Measurements from ENCODE around the gene IZUMO4. TPM values are rescaled to one million over a fixed set of nuclear protein-coding genes. Genes with fewer than 3 reads are reported as not detected.
"Not testable (repeated sequence)": the region's sequence is repeated elsewhere in the genome, so short reads cannot be mapped to it uniquely, and the experiment has no call there.

The IZUMO4 gene
- polyA plus RNA-seq, 1 donor (not counting 4 experiments of a cell fraction or from before 2014, with no cell fraction given), result 6.7 TPM

DNA sequence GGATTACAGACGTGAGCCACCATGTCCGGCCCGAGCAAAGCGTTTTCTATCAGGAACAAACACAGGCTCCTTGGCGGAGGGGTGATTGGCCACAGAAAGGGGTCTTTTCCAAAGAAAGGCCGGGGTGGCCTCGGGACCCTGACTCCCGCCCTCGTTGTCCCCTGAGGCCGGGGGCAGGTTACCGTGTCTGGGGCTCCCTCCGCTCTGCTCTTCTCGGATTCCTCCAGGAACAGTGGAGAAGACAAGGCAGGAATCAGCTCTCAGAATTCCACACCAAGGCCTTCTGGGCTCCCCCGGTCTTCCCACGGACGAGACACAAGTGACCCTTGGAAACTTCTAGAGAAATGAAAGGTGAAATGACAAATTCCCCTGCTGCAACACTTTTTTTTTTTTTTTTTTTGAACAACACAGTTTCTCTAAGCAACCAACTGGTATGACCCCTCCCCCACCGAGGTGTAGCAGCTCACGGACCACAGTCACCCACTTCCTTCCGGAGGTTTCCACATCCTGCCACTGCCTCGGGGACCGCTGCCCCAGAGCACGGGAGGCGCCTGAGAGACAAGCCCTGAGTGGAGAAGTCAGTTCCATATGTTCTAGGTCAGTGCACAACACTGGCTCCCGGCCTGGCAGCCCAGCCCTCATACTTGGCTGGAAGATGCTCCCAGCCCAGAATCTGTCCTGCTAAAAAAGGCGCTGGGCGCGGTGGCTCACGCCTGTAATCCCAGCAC lies 11.6 kb upstream of the IZUMO4 start:
- Histone ChIP-seq H3K4me2 (ENCODE audit: control insufficient read depth, extremely low read depth, insufficient read depth, low read depth, low read length) (peak overlapping the region; percentile 4), H3K9ac (ENCODE audit: control insufficient read depth, extremely low read depth, insufficient read depth, low read length) (no peak overlapping the region), H3K4me1 (ENCODE audit: control insufficient read depth, extremely low read depth, insufficient read depth, low read length) (peaks cover 66% of the 10 kb centered on the region), H3K9me3 (ENCODE audit: control insufficient read depth, low read depth, low read length) (no peaks in the 10 kb centered on the region), H3K79me2 (ENCODE audit: control insufficient read depth, insufficient read depth, low read length) (peaks cover 24% of the 10 kb centered on the region), H4K20me1 (ENCODE audit: control insufficient read depth, extremely low read depth, insufficient read depth, low read length) (no peaks in the 10 kb centered on the region), H3K4me3 (ENCODE audit: control insufficient read depth in 2 of 3, extremely low read depth in 1 of 3, insufficient read depth in 2 of 3, low read depth in 1 of 3, low read length in 3 of 3) (no peak overlapping the region), H3K36me3 (ENCODE audit: control insufficient read depth in 2 of 2, extremely low read depth in 1 of 2, insufficient read depth in 2 of 2, low read length in 2 of 2) (peaks cover 5 to 17% of the 10 kb centered on the region in 2 experiments), H3K27ac (ENCODE audit: control insufficient read depth, insufficient read depth, low read length) (peak overlapping the region; percentile 13), H3K27me3 (ENCODE audit: control insufficient read depth, extremely low read depth, insufficient read depth, low read length) (no peaks in the 10 kb centered on the region), H2AFZ (ENCODE audit: control insufficient read depth, low read length) (no peak overlapping the region), H3K9me1 (ENCODE audit: control insufficient read depth, extremely low read depth, insufficient read depth, low read length) (no peaks in the 10 kb centered on the region)
- no peak for DNase-seq (ENCODE audit: low read depth, low spot score)
- dilution Hi-C loops (cut with MboI; ENCODE audit: extremely low pct_ligation_motif_present, low sequenced_read_pairs), result no loop called here
- TF ChIP-seq EZH2 (IDR thresholded peaks at IDR 0.05; ENCODE audit: low read length), result no peak
- TF ChIP-seq, protein P1, sequence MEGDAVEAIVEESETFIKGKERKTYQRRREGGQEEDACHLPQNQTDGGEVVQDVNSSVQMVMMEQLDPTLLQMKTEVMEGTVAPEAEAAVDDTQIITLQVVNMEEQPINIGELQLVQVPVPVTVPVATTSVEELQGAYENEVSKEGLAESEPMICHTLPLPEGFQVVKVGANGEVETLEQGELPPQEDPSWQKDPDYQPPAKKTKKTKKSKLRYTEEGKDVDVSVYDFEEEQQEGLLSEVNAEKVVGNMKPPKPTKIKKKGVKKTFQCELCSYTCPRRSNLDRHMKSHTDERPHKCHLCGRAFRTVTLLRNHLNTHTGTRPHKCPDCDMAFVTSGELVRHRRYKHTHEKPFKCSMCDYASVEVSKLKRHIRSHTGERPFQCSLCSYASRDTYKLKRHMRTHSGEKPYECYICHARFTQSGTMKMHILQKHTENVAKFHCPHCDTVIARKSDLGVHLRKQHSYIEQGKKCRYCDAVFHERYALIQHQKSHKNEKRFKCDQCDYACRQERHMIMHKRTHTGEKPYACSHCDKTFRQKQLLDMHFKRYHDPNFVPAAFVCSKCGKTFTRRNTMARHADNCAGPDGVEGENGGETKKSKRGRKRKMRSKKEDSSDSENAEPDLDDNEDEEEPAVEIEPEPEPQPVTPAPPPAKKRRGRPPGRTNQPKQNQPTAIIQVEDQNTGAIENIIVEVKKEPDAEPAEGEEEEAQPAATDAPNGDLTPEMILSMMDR (optimal IDR thresholded peaks at IDR 0.05 in 1 of 3, IDR thresholded peaks at IDR 0.05 in 1 of 3, conservative IDR thresholded peaks at IDR 0.05 in 1 of 3; ENCODE audit: extremely low read depth in 1 of 3, insufficient read depth in 2 of 3, low read length in 3 of 3), result no peak
- FAIRE-seq, result peak; percentile 43

DNA sequence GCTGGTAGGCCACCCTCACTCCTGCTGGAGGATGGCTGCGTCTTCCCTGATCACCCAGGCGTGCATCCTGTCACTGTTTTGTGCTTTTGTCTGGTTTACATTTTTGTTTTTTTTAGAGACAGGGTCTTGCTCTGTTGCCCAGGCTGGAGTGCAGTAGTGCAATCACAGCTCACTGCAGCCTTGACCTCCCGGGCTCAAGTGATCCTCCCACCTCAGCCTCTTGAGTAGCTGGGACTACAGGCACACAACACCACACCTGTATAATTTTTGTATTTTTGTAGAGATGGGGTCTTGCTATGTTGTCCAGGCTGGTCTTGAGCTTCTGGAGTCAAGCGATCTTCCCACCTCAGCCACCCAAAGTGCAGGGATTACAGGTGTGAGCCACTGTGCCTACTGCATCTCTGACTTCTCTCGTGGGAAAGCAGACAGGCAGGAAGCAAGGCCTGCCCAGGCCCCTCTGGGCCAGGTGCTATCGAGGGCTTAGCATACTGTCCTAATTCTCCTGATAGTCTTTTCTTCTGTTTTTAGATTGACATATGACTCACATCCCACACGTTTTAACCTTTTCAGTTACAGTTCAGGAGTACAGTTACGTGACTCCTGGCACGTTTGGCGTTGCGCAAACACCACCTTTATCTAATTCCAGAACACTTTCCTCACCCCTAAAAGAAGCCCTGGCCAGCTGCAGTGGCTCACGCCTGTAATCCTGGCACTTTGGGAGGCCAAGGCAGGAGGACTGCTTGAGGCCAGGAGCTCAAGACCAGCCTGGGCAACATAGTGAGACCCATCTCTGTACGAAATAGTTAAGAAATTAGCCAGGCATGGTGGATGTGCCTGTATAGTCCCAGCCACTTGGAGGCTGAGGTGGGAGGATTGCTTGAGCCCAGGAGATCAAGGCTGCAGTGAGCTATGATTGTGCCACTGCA lies 9.8 kb upstream of the IZUMO4 start:
- DNase-seq (ENCODE audit: low read depth, low spot score), result peak; percentile 59
- H3K4me1 ChIP-seq (ENCODE audit: control insufficient read depth, extremely low read depth, insufficient read depth, low read length), result peaks cover 62% of the 10 kb centered on the region

More for the DNA sequence above, 9.8 kb upstream of the IZUMO4 start:
- H2AFZ ChIP-seq (ENCODE audit: control insufficient read depth, low read length); H3K9me3 ChIP-seq (ENCODE audit: control insufficient read depth, low read depth, low read length); dilution Hi-C loops (cut with MboI; ENCODE audit: extremely low pct_ligation_motif_present, low sequenced_read_pairs); H3K4me3 ChIP-seq (ENCODE audit: control insufficient read depth in 2 of 3, extremely low read depth in 1 of 3, insufficient read depth in 2 of 3, low read depth in 1 of 3, low read length in 3 of 3); H4K20me1 ChIP-seq (ENCODE audit: control insufficient read depth, extremely low read depth, insufficient read depth, low read length); H3K27me3 ChIP-seq (ENCODE audit: control insufficient read depth, extremely low read depth, insufficient read depth, low read length); H3K9me1 ChIP-seq (ENCODE audit: control insufficient read depth, extremely low read depth, insufficient read depth, low read length): not testable (repeated sequence)
- H3K9ac ChIP-seq (ENCODE audit: control insufficient read depth, extremely low read depth, insufficient read depth, low read length), result peak overlapping the region; percentile 32
- H3K27ac ChIP-seq (ENCODE audit: control insufficient read depth, insufficient read depth, low read length), result peak overlapping the region; percentile 94
- H3K4me2 ChIP-seq (ENCODE audit: control insufficient read depth, extremely low read depth, insufficient read depth, low read depth, low read length), result peak overlapping the region; percentile 23
- peaks cover 21% of the 10 kb centered on the region for H3K79me2 ChIP-seq (ENCODE audit: control insufficient read depth, insufficient read depth, low read length)
- peaks cover 5 to 13% of the 10 kb centered on the region in 2 experiments for H3K36me3 ChIP-seq (ENCODE audit: control insufficient read depth in 2 of 2, extremely low read depth in 1 of 2, insufficient read depth in 2 of 2, low read length in 2 of 2)
- FAIRE-seq, result peak; percentile 17

Data from keratinocyte (primary cell).